GM18870 (cell line): ENCODE data around the gene ADGRG7.

Experiments
- ATAC-seq: cut with Tn5 transposase; IDR thresholded peaks from one replicate; pipeline ENCODE4 v1.9.1; 2021; ENCODE audit warnings: moderate library complexity; ENCODE audit not compliant: unreplicated experiment

Gene ADGRG7

GRCh38 chr3:100732435-100732834 is 123.0 kb downstream of the ADGRG7 start:
- ATAC-seq: no peak

- ATAC-seq: no peak
Measured at GRCh38 chr3:100737334-100737733, 127.9 kb downstream of the ADGRG7 start.

- no peak for ATAC-seq
Measured at GRCh38 chr3:100740207-100740606, 130.8 kb downstream of the ADGRG7 start.

- ATAC-seq: no peak
Measured at GRCh38 chr3:100743535-100743934, 134.1 kb downstream of the ADGRG7 start.

GRCh38 chr3:100744671-100745070 is 135.3 kb downstream of the ADGRG7 start:
- ATAC-seq: no peak
